HG03103 (cell line): ENCODE measurements around the gene MRPL23.
"Not testable (repeated sequence)": the region's sequence is repeated elsewhere in the genome, so short reads cannot be mapped to it uniquely, and the experiment has no call there.

Experiments used
- ATAC-seq: cut with Tn5 transposase; IDR thresholded peaks from one replicate; pipeline ENCODE4 v1.9.1; 2021; ENCODE audit warnings: low read depth; ENCODE audit not compliant: unreplicated experiment

The MRPL23 gene

GRCh38 chr11:1932681-1933080 is 14.5 kb upstream of the MRPL23 start:
- ATAC-seq: no peak

- no peak for ATAC-seq
Observed at GRCh38 chr11:1933416-1934334, 13.5 kb upstream of the MRPL23 start.

- no peak for ATAC-seq
Observed at GRCh38 chr11:1934335-1935155, 12.6 kb upstream of the MRPL23 start.

GRCh38 chr11:1935156-1936071 is 11.7 kb upstream of the MRPL23 start:
- ATAC-seq: no peak

- ATAC-seq: no peak
Observed at GRCh38 chr11:1936072-1936780, 10.9 kb upstream of the MRPL23 start.

GRCh38 chr11:1936781-1937615 is 10.1 kb upstream of the MRPL23 start:
- ATAC-seq: no peak

GRCh38 chr11:1937616-1938342 is 9.4 kb upstream of the MRPL23 start:
- no peak for ATAC-seq

- ATAC-seq: no peak
Observed at GRCh38 chr11:1938343-1939005, 8.7 kb upstream of the MRPL23 start.

GRCh38 chr11:1939006-1939625 is 8.0 kb upstream of the MRPL23 start:
- ATAC-seq: no peak

- ATAC-seq: not testable (repeated sequence)
Observed at GRCh38 chr11:1939788-1940187, 7.3 kb upstream of the MRPL23 start.

- ATAC-seq: no peak
Observed at GRCh38 chr11:1942558-1943260, 4.4 kb upstream of the MRPL23 start.

- no peak for ATAC-seq
Observed at GRCh38 chr11:1943576-1943975, 3.6 kb upstream of the MRPL23 start.

GRCh38 chr11:1943977-1944376 is 3.2 kb upstream of the MRPL23 start:
- no peak for ATAC-seq

- no peak for ATAC-seq
Observed at GRCh38 chr11:1947592-1948237, 583 bp downstream of the MRPL23 start.

- no peak for ATAC-seq
Observed at GRCh38 chr11:1948389-1948788, 1.3 kb downstream of the MRPL23 start.

- ATAC-seq: no peak
Observed at GRCh38 chr11:1949302-1949701, 2.2 kb downstream of the MRPL23 start.
